Stimulated activated CD4-positive, alpha-beta T cell treated with anti-CD3 and anti-CD28 coated beads, Interleukin-12 subunit alpha, Interleukin-12 subunit beta, amount 100 ng/mL, for 24 hours (primary cell): ENCODE results near the gene C2orf68.
"Not testable (repeated sequence)": the region's sequence is repeated elsewhere in the genome, so short reads cannot be mapped to it uniquely, and the experiment has no call there.

Source experiments
- DNase-seq, 2 experiments: peaks; one replicate each; pipeline ENCODE4 v3.0.0-alpha.2; 2020; ENCODE audit warnings: low read depth in 2 of 2

C2orf68 gene

GRCh38 chr2:85611705-85612587, at the start of gene C2orf68:
Gene C2orf68 (minus strand): TSS chr2:85612066. CDS start chr2:85611984, 82 bp downstream.
- peak; percentile 79 to 87 for DNase-seq

- DNase-seq: no peak
These were observed 49.4 kb upstream of the C2orf68 start for GRCh38 chr2:85661139-85661858.

- no peak for DNase-seq
These were observed 48.9 kb upstream of the C2orf68 start for GRCh38 chr2:85660725-85661124.

GRCh38 chr2:85660301-85660700, 48.4 kb upstream of the C2orf68 start:
- DNase-seq: not testable (repeated sequence)

GRCh38 chr2:85659324-85659981, 47.6 kb upstream of the C2orf68 start:
- no peak for DNase-seq

- not testable (repeated sequence) for DNase-seq
These were observed 45.5 kb upstream of the C2orf68 start for GRCh38 chr2:85657399-85657798.

- no peak for DNase-seq
These were observed 44.6 kb upstream of the C2orf68 start for GRCh38 chr2:85656468-85656867.

- DNase-seq: no peak
These were observed 44.1 kb upstream of the C2orf68 start for GRCh38 chr2:85655961-85656417.

GRCh38 chr2:85653996-85654395, 42.1 kb upstream of the C2orf68 start:
- DNase-seq: no peak

GRCh38 chr2:85652056-85652455, 40.2 kb upstream of the C2orf68 start:
- DNase-seq: no peak

- DNase-seq: no peak
These were observed 39.2 kb upstream of the C2orf68 start for GRCh38 chr2:85651097-85651496.

- no peak for DNase-seq
These were observed 38.6 kb upstream of the C2orf68 start for GRCh38 chr2:85650456-85650855.

- DNase-seq: no peak
These were observed 37.6 kb upstream of the C2orf68 start for GRCh38 chr2:85649201-85650190.

- no peak for DNase-seq
These were observed 36.8 kb upstream of the C2orf68 start for GRCh38 chr2:85648619-85649018.

- DNase-seq: no peak
These were observed 36.1 kb upstream of the C2orf68 start for GRCh38 chr2:85647823-85648526.

GRCh38 chr2:85646166-85646565, 34.3 kb upstream of the C2orf68 start:
- DNase-seq: no peak

- DNase-seq: no peak
These were observed 33.0 kb upstream of the C2orf68 start for GRCh38 chr2:85644909-85645308.

- DNase-seq: no peak
These were observed 30.9 kb upstream of the C2orf68 start for GRCh38 chr2:85642725-85643124.

GRCh38 chr2:85635636-85636035, 23.8 kb upstream of the C2orf68 start:
- no peak for DNase-seq

GRCh38 chr2:85635011-85635410, 23.1 kb upstream of the C2orf68 start:
- no peak for DNase-seq
